Neural progenitor cell (in vitro differentiated cells): Measurements from ENCODE around the gene CGN.

Experiments
- CTCF ChIP-seq: fragments of 200-600 bp; sonication (generic); IDR thresholded peaks from 2 replicates; pipeline ENCODE4 v1.5.1; 2017; ENCODE audit warnings: antibody characterized with exemption, mild to moderate bottlenecking
- EZH2 ChIP-seq: fragments of 200-600 bp; sonication (generic); IDR thresholded peaks from 2 replicates; pipeline ENCODE4 v1.6.1; 2017; ENCODE audit warnings: antibody characterized with exemption, mild to moderate bottlenecking, moderate library complexity
- EZH2phosphoT487 ChIP-seq: fragments of 200-600 bp; sonication (generic); IDR thresholded peaks from 2 replicates; pipeline ENCODE4 v1.6.1; 2017; ENCODE audit warnings: antibody characterized with exemption

DNA sequence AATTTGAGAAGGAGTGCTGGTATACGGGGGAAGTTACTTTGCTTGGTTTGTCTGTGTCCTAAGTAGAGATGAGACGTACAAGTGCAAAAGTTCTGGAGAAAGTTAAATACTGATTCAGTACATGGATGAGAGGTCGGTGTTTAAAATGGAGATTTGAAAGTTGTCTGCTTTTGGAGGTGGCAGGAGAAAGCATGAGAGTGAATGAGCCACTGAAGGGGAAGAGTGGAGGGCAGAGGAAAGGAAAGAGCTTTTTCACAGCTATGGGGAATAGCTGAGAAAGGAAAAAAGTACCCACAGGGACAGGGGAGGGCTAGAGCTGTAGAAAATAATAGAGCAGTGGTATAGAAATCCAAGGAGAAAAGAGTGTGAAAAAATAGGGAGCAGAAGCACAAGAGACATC is 18.1 kb upstream of the CGN start:
- TF ChIP-seq CTCF: no peak
- TF ChIP-seq EZH2: no peak
- no peak for TF ChIP-seq EZH2phosphoT487
